Stimulated activated CD4-positive, alpha-beta T cell treated with anti-CD3 and anti-CD28 coated beads, TNF-alpha, amount 100 ng/mL, for 4 hours (primary cell): ENCODE data around the gene RUVBL2.
"Not testable (repeated sequence)": the region's sequence is repeated elsewhere in the genome, so short reads cannot be mapped to it uniquely, and the experiment has no call there.

Experiments used
- DNase-seq, 3 experiments: peaks; one replicate each; pipeline ENCODE4 v3.0.0-alpha.2; 2020; ENCODE audit warnings: low read depth in 3 of 3

Gene RUVBL2

GRCh38 chr19:49049834-49050233, 56.1 kb downstream of the RUVBL2 start:
- not testable (repeated sequence) for DNase-seq

GRCh38 chr19:49050376-49051033, 56.8 kb downstream of the RUVBL2 start:
- DNase-seq, result not testable (repeated sequence)

- peak; percentile 18 to 39 (median 36) for DNase-seq
Measured at GRCh38 chr19:49056101-49056901, 62.6 kb downstream of the RUVBL2 start.

GRCh38 chr19:49056902-49057596, 63.4 kb downstream of the RUVBL2 start:
- DNase-seq, result not testable (repeated sequence)

GRCh38 chr19:49057636-49058234, 64.0 kb downstream of the RUVBL2 start, which contains the start of gene CGB7:
TSS of gene CGB7 (minus strand) at chr19:49057749. CDS start at chr19:49055375, 2,374 bp downstream.
- peak in 1 of 3 experiments; percentile 22 for DNase-seq

- DNase-seq, result no peak
Measured at GRCh38 chr19:49058562-49058961, 64.9 kb downstream of the RUVBL2 start.

- DNase-seq, result no peak
Measured at GRCh38 chr19:49059053-49059452, 65.4 kb downstream of the RUVBL2 start.

- DNase-seq, result no peak
Measured at GRCh38 chr19:49061000-49061399, 67.3 kb downstream of the RUVBL2 start.

GRCh38 chr19:49061445-49061844, 67.8 kb downstream of the RUVBL2 start:
- no peak for DNase-seq

- DNase-seq, result no peak
Measured at GRCh38 chr19:49064029-49064629, 70.4 kb downstream of the RUVBL2 start.

GRCh38 chr19:49064768-49065611, 71.3 kb downstream of the RUVBL2 start, which contains the start of gene NTF4:
TSS of gene NTF4 (minus strand) at chr19:49064818. CDS start at chr19:49061997, 2,821 bp downstream.
- no peak for DNase-seq
